ENCODE data around the gene NAA25. TPM values are rescaled to one million over a fixed set of nuclear protein-coding genes. Genes with fewer than 3 reads are reported as not detected.

NAA25 gene
- total and polyA plus RNA-seq, 9 of the 15 experiments (the other 6 are each of a cell fraction or from before 2014, with no cell fraction given), result 26.6 to 59.6 (median 48.9) TPM

DNA sequence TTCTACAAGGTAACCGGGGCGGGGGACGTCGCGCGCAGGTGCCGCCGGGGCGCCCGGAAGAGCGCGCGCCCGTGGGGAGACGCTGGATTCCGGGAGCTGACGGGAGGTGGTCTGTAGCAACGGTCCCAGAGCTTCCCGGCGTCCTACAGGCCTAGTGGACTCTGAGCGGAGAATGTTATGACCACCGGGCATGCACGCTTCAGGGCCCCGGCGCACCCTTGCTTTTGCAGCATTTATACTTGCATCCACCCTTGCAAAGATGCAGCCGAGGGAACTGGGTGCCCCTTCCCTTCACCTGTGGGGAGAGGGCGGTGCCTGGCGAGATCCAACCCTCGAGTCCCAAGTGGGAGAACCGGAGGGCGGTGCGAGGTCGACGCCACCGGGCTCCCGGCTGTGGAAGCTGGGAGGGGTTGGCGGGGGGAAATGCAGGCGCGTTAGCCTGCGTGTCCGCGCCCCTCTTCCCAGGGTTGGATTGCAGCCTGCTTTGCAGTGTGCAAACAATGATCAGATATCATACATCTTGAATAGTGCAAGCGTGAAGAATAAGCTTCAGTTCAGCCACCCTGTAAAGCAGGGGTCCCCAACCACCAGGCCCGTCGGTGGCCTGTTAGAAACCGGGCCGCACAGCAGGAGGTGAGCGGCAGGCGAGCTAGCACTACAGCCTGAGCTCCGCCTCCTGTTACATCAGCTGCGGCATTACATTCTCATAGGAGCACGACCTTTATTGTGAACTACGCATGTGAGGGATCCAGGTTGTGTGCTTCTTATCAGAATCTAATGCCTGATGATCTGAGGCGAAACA is 94.8 kb downstream of the NAA25 start (continued):
- TF ChIP-seq, protein P1, sequence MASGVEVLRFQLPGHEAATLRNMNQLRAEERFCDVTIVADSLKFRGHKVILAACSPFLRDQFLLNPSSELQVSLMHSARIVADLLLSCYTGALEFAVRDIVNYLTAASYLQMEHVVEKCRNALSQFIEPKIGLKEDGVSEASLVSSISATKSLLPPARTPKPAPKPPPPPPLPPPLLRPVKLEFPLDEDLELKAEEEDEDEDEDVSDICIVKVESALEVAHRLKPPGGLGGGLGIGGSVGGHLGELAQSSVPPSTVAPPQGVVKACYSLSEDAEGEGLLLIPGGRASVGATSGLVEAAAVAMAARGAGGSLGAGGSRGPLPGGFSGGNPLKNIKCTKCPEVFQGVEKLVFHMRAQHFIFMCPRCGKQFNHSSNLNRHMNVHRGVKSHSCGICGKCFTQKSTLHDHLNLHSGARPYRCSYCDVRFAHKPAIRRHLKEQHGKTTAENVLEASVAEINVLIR (CRISPR knock-in tag; IDR thresholded peaks at IDR 0.05), result no peak
- TF ChIP-seq, protein P2, sequence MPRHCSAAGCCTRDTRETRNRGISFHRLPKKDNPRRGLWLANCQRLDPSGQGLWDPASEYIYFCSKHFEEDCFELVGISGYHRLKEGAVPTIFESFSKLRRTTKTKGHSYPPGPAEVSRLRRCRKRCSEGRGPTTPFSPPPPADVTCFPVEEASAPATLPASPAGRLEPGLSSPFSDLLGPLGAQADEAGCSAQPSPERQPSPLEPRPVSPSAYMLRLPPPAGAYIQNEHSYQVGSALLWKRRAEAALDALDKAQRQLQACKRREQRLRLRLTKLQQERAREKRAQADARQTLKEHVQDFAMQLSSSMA (CRISPR knock-in tag; IDR thresholded peaks at IDR 0.05), result no peak
- TF ChIP-seq NFE2L1 (tag; IDR thresholded peaks at IDR 0.05; ENCODE audit: borderline replicate concordance, low read depth) (no peak), ZNF121 (CRISPR knock-in tag; conservative IDR thresholded peaks at IDR 0.05) (no peak), SAFB2 (IDR thresholded peaks at IDR 0.05; ENCODE audit: borderline replicate concordance, low read depth, low read length, severe bottlenecking) (no peak), PYGO2 (tag; IDR thresholded peaks at IDR 0.05) (no peak), KDM5B (IDR thresholded peaks at IDR 0.05; ENCODE audit: insufficient replicate concordance, low read depth, low read length) (peak; percentile 54), SMAD1 (IDR thresholded peaks at IDR 0.05; ENCODE audit: low read depth, low read length, partially characterized antibody) (peak; percentile 76), CBX3 (IDR thresholded peaks at IDR 0.05; ENCODE audit: borderline replicate concordance in 1 of 2, low read length in 2 of 2) (0 out of 3 replicates have a peak, but pooled peaks of 1 of the 2 experiments have one; percentile 20), GATAD2B (IDR thresholded peaks at IDR 0.05; ENCODE audit: borderline replicate concordance) (0 out of 2 replicates have a peak, but pooled peaks have one; percentile 21), PCBP2 (IDR thresholded peaks at IDR 0.05; ENCODE audit: low read depth, low read length, poor library complexity, severe bottlenecking) (no peak), RBM22 (IDR thresholded peaks at IDR 0.05; ENCODE audit: low read depth, low read length, poor library complexity, severe bottlenecking) (peak; percentile 69)
- TF ChIP-seq, protein P3, sequence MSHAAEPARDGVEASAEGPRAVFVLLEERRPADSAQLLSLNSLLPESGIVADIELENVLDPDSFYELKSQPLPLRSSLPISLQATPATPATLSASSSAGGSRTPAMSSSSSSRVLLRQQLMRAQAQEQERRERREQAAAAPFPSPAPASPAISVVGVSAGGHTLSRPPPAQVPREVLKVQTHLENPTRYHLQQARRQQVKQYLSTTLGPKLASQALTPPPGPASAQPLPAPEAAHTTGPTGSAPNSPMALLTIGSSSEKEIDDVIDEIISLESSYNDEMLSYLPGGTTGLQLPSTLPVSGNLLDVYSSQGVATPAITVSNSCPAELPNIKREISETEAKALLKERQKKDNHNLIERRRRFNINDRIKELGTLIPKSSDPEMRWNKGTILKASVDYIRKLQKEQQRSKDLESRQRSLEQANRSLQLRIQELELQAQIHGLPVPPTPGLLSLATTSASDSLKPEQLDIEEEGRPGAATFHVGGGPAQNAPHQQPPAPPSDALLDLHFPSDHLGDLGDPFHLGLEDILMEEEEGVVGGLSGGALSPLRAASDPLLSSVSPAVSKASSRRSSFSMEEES (CRISPR knock-in tag; IDR thresholded peaks at IDR 0.05), result no peak
- TF ChIP-seq, protein P4, sequence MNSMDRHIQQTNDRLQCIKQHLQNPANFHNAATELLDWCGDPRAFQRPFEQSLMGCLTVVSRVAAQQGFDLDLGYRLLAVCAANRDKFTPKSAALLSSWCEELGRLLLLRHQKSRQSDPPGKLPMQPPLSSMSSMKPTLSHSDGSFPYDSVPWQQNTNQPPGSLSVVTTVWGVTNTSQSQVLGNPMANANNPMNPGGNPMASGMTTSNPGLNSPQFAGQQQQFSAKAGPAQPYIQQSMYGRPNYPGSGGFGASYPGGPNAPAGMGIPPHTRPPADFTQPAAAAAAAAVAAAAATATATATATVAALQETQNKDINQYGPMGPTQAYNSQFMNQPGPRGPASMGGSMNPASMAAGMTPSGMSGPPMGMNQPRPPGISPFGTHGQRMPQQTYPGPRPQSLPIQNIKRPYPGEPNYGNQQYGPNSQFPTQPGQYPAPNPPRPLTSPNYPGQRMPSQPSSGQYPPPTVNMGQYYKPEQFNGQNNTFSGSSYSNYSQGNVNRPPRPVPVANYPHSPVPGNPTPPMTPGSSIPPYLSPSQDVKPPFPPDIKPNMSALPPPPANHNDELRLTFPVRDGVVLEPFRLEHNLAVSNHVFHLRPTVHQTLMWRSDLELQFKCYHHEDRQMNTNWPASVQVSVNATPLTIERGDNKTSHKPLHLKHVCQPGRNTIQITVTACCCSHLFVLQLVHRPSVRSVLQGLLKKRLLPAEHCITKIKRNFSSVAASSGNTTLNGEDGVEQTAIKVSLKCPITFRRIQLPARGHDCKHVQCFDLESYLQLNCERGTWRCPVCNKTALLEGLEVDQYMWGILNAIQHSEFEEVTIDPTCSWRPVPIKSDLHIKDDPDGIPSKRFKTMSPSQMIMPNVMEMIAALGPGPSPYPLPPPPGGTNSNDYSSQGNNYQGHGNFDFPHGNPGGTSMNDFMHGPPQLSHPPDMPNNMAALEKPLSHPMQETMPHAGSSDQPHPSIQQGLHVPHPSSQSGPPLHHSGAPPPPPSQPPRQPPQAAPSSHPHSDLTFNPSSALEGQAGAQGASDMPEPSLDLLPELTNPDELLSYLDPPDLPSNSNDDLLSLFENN (IDR thresholded peaks at IDR 0.05; ENCODE audit: low read depth in 2 of 2, low read length in 2 of 2), result no peak; a peak in 1 of 4 replicates
